Measurements from ENCODE around the gene SETD4. TPM values are rescaled to one million over a fixed set of nuclear protein-coding genes. Genes with fewer than 3 reads are reported as not detected.

Gene SETD4
- total RNA-seq, 6 experiments from 2014 or later, result 7.6 to 10.1 (median 8.7) TPM

- no peaks in the 10 kb centered on the region for H3K9me3 Mint-ChIP-seq
- no peak for TF ChIP-seq CTCF (IDR thresholded peaks at IDR 0.05)
- peaks cover 8% of the 10 kb centered on the region for H3K4me1 Mint-ChIP-seq (ENCODE audit: low read depth)
- no peak overlapping the region for H3K4me3 Mint-ChIP-seq
- H3K27me3 Mint-ChIP-seq (ENCODE audit: insufficient read depth), result peaks cover 3% of the 10 kb centered on the region
- H3K36me3 Mint-ChIP-seq (ENCODE audit: low read depth), result no peaks in the 10 kb centered on the region
- no peak for DNase-seq
- H3K27ac Mint-ChIP-seq, result no peak overlapping the region
Measured at GRCh38 chr21:36082237-36082664, 21.9 kb upstream of the SETD4 start.

DNA sequence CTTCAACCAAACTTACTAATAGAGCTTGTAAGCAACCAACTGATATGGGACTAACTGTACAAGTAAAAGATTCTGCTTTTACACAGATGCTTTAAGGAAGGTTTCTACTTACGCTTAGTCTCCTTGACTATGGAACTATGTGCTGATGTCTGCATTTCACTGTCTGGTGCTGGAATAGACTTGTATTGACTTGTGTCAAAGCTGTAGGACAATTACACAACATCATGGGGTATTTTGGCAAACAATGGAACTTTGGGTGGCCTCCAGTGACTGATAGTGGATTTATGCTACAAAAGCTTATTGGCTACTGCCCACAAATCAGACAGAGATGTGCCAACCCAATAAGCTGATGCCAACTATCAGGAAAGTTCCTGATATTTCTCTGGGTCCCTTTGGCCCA, 20.1 kb upstream of the SETD4 start:
- Mint-ChIP-seq H3K4me3 (no peak overlapping the region), H3K27ac (no peak overlapping the region), H3K9me3 (no peaks in the 10 kb centered on the region), H3K36me3 (ENCODE audit: low read depth) (no peaks in the 10 kb centered on the region), H3K27me3 (ENCODE audit: insufficient read depth) (peaks cover 3% of the 10 kb centered on the region), H3K4me1 (ENCODE audit: low read depth) (peaks cover 5% of the 10 kb centered on the region; the same call in 1 of the 2 replicates)
- no peak for TF ChIP-seq CTCF (IDR thresholded peaks at IDR 0.05)
- no peak for DNase-seq

DNA sequence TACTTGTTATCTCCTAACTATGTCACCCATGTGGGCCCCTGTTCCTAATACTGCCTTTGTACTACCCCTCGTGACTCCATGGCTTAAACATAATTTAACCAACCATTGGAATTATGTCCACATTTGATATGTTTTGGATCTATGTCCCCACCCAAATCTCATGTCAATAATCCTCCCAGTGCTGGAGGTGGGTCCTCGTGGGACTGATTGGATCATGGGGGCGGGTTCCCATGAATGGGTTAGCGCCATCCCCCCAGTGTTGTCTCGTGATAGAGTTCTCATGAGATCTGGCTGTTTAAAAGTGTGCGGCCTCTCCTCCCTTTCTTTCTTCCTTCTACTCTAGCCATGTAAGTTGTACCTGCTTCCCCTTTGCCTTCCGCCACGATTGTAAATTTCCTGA, 19.3 kb upstream of the SETD4 start:
- H3K27me3 Mint-ChIP-seq (ENCODE audit: insufficient read depth), result peaks cover 3% of the 10 kb centered on the region
- no peak for TF ChIP-seq CTCF (IDR thresholded peaks at IDR 0.05)
- peaks cover 5% of the 10 kb centered on the region; the same call in 1 of the 2 replicates for H3K4me1 Mint-ChIP-seq (ENCODE audit: low read depth)
- no peak overlapping the region for H3K4me3 Mint-ChIP-seq
- H3K9me3 Mint-ChIP-seq, result no peaks in the 10 kb centered on the region
- no peaks in the 10 kb centered on the region for H3K36me3 Mint-ChIP-seq (ENCODE audit: low read depth)
- H3K27ac Mint-ChIP-seq, result no peak overlapping the region
- no peak for DNase-seq

DNA sequence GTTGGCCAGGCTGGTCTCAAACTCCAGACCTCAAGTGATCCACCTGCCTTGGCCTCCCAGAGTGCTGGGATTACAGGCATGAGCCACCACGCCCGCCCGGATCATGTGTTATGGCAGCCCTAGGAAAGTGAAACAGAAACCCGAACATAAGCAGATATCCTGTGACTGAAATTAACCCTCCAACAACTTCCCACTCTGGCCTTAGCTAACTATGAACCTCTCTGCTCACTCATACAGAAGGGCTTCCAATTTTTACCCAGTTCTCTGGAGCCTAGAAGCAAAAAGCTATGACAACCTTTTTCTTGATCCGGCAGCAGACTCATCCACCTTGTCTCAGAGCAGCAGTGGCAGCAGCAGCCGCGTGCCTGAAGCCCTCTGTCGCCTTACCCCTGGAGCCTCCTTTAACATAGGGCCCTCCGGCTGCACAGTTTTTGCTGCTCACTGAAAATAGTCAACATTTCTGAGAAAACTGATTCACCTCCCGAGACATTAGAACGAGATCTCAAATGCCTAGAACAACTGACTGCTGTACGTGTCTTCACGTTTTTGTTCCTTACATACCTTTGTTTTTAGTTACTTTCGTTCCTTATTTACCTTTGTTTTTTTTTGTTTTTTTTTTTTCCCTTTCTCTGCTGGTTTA, 18.8 kb upstream of the SETD4 start:
- Mint-ChIP-seq H3K36me3 (ENCODE audit: low read depth) (no peaks in the 10 kb centered on the region), H3K4me3 (no peak overlapping the region), H3K27me3 (ENCODE audit: insufficient read depth) (peaks cover 3% of the 10 kb centered on the region; the same call in 1 of the 2 replicates), H3K4me1 (ENCODE audit: low read depth) (peaks cover 5% of the 10 kb centered on the region; the same call in 1 of the 2 replicates), H3K9me3 (no peaks in the 10 kb centered on the region), H3K27ac (no peak overlapping the region)
- no peak for DNase-seq
- TF ChIP-seq CTCF (IDR thresholded peaks at IDR 0.05), result no peak

GRCh38 chr21:36077758-36078157, 17.4 kb upstream of the SETD4 start:
- no peak for TF ChIP-seq CTCF (IDR thresholded peaks at IDR 0.05)
- DNase-seq, result no peak
- Mint-ChIP-seq H3K27me3 (ENCODE audit: insufficient read depth) (no peaks in the 10 kb centered on the region), H3K4me3 (no peak overlapping the region), H3K27ac (no peak overlapping the region), H3K36me3 (ENCODE audit: low read depth) (no peaks in the 10 kb centered on the region), H3K9me3 (no peaks in the 10 kb centered on the region), H3K4me1 (ENCODE audit: low read depth) (peaks cover 16% of the 10 kb centered on the region)

All from HFFc6 (cell line).